ENCODE data around the gene NFATC2.
A peak's percentile ranks its signal among the peaks of the same experiment; 100 is the strongest.

The NFATC2 gene

DNA sequence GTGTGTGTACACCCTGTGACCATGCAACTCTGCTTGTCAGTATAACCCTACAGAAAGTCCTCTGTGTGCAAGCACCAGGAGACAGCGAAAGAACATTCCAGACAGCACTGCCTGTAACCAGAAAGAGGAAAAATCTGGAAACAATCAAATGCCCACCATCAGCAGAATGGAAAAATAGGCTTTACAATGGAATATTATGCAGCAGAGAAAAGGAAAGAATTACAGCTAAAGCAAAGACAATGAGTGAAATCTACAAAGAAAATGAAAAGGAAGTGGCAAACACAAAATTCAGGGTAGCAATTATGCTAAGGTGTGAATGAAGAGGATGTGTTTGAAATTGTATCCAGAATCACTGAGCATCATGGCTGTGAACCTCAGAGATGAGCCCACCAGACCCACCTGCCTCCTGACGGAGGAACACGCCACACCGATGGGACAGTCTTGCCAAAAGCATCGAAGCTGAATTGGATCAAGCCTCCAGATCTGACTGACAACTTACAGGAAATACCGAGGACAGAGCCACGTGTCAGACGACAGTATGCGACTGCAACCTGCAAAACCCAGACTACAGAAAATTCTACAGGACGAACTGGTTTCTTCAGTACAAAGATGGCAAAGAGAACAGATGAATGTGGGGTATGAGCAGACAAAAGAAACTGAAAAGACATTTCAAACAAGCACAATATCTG is 133.2 kb downstream of the NFATC2 start:
- Mint-ChIP-seq H3K4me1 (ENCODE audit: low read depth) (peaks cover 68% of the 10 kb centered on the region), H3K27ac (peak overlapping the region; percentile 55), H3K9me3 (peaks cover 8% of the 10 kb centered on the region), H3K27me3 (ENCODE audit: low read depth) (no peaks in the 10 kb centered on the region), H3K36me3 (ENCODE audit: low read depth) (peaks cover 61% of the 10 kb centered on the region), H3K4me3 (peak overlapping the region; percentile 18)

GRCh38 chr20:51404297-51405060 is 138.0 kb downstream of the NFATC2 start:
- Mint-ChIP-seq H3K4me1 (ENCODE audit: low read depth) (peaks cover 85% of the 10 kb centered on the region), H3K27me3 (ENCODE audit: low read depth) (no peaks in the 10 kb centered on the region), H3K4me3 (peak overlapping the region; percentile 36), H3K27ac (peak overlapping the region; percentile 100), H3K9me3 (peaks cover 6% of the 10 kb centered on the region), H3K36me3 (ENCODE audit: low read depth) (peaks cover 77% of the 10 kb centered on the region)

DNA sequence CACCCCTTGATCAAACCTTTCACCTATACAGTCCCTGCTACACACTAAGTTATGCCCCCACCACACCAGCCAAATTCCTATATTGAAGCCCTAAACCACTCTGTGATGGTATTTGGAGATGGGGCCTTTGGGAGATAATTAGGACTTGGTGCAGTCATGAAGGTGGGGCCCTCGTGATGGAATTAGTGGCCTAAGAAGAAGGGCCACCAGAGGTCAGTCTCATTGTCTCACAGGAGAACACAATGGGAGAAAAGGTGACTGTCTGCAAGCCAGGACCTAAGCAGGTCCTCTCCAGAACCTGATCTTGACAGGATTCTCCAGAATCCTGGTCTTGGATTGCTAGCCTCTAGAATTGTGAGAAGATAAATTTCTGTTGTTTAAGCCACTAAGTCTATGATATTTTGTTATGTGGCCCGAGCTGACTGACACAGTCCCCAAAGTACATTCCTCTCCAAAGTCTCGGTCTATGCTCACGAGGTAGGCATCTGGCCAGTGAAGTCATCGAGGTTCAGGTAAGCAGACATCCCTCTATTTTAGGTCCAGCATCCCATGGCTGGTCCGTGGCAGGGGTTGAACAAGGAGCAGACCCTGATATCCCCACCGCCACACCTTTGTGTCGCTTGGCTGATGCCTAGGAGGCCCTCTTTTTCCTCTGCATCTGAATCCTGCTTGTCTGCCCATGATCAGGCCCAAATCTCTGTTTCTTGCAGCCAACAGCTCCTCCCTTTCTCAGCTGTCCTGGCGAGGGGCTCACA is 138.9 kb downstream of the NFATC2 start:
- peaks cover 76% of the 10 kb centered on the region for H3K36me3 Mint-ChIP-seq (ENCODE audit: low read depth)
- peaks cover 85% of the 10 kb centered on the region for H3K4me1 Mint-ChIP-seq (ENCODE audit: low read depth)
- H3K27ac Mint-ChIP-seq = peak overlapping the region; percentile 100
- H3K27me3 Mint-ChIP-seq (ENCODE audit: low read depth) = no peaks in the 10 kb centered on the region
- peak overlapping the region; percentile 36 for H3K4me3 Mint-ChIP-seq
- H3K9me3 Mint-ChIP-seq = no peaks in the 10 kb centered on the region

GRCh38 chr20:51402201-51402600 is 140.3 kb downstream of the NFATC2 start:
- Mint-ChIP-seq H3K9me3 (no peaks in the 10 kb centered on the region), H3K27me3 (ENCODE audit: low read depth) (no peaks in the 10 kb centered on the region), H3K27ac (peak overlapping the region; percentile 100), H3K36me3 (ENCODE audit: low read depth) (peaks cover 73% of the 10 kb centered on the region), H3K4me1 (ENCODE audit: low read depth) (peaks cover 91% of the 10 kb centered on the region), H3K4me3 (peak overlapping the region; percentile 83)

DNA sequence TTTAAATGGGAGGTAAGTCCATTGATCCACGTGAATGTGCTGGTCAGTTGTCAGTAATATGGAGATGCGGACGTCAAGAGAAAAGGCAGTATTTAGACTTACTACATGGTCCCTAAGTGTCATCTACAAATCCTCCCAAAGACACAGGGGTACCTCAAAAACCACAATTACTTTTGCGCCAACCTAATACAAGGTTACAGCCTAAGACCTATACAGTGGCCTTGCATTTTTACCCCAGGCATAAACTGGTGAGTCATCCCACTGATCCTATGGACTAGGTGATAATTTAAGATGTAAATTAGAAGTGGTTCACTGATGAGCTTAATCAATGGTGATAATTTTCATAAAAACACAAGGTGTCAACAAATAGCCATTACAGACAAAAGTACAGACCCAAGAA is 141.0 kb downstream of the NFATC2 start:
- peaks cover 89% of the 10 kb centered on the region for H3K4me1 Mint-ChIP-seq (ENCODE audit: low read depth)
- no peaks in the 10 kb centered on the region for H3K27me3 Mint-ChIP-seq (ENCODE audit: low read depth)
- H3K36me3 Mint-ChIP-seq (ENCODE audit: low read depth) = peaks cover 69% of the 10 kb centered on the region
- peak overlapping the region; percentile 100 for H3K27ac Mint-ChIP-seq
- H3K9me3 Mint-ChIP-seq = no peaks in the 10 kb centered on the region
- peak overlapping the region; percentile 83 for H3K4me3 Mint-ChIP-seq

DNA sequence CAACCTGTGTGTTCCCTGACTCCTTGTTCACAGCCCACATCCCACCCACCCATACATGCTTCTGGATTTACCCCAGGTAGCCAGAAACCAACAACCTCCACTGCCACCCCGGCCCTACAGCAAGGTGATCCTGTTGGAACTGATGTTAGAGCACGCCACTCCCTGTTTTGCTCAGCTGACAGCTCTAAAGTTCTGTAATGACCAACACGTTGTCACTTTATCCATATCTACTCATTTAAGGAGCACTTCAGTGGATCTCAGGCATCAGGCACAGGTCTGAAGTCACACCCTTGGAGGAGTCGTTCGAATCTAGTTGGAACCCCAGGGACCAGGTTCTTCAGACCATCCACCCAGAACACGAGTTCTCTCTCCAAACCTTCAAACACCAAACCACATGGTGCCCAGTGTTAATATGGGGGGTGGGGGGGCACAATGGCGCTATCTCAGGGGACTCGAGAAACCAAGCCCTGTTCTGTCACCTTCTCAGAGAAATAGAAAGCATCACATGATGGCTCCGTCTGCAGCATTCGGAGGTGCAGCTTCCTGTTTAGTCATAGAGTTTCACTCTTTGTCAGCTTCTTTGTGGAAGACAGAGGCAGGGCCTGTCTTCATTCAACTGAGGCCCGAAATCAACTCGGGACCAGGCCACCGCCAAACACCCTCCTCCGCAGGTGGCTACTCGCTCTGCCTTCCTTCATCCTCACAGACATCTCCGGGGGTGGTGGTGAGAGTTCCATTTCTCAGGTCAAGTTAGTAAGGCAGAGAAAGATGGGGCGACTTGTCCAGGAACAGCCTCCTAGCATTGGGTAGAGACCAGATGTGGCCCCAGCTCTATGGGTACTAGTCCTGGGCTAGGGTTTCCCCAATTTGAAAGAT is 142.2 kb downstream of the NFATC2 start:
- Mint-ChIP-seq H3K4me3 (peak overlapping the region; percentile 83), H3K4me1 (ENCODE audit: low read depth) (peaks cover 81% of the 10 kb centered on the region), H3K27me3 (ENCODE audit: low read depth) (no peaks in the 10 kb centered on the region), H3K9me3 (no peaks in the 10 kb centered on the region), H3K36me3 (ENCODE audit: low read depth) (peaks cover 58% of the 10 kb centered on the region), H3K27ac (peak overlapping the region; percentile 100)

DNA sequence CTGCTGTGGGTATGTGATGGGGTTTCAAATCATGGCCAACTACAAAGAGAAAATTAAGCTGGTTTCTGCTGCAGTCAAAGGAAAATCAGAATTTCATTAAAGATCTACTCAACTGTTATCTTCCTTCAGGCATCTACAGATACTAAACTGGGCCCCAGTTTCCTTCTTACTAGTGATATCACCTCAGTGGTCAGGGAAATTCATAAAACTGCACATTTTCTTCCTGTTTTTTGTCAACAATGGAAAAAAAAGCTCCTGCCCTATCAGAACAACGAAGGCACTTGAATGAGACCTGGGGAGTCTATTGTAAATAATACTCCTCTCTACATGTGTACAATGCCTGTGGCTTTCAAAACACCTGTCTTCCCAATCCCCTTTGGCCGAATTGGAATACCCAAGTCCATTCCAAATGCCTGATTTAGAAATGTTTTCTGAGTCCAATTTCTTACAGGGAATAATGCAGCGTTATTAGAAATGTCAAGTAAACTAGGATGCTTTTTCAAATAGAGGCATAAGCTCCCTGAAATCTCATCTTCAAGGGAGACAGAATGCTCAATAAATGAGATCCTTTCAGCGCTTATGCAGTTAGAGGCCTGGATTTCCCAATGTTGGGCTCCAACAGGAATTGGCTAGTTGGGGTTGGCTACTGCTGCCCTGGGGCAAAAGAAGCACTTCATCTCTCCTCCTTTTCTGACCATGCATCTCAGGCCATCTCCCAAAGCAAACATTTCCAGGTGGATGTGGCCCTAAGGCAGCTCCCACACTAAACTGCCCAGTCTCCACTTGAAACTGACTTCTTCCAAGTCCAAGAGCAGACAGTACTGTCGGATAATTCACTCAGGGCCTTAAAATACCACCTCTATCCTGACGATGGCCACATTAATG is 143.3 kb downstream of the NFATC2 start:
- peak overlapping the region; percentile 83 for H3K4me3 Mint-ChIP-seq
- no peaks in the 10 kb centered on the region for H3K27me3 Mint-ChIP-seq (ENCODE audit: low read depth)
- peak overlapping the region; percentile 100 for H3K27ac Mint-ChIP-seq
- peaks cover 80% of the 10 kb centered on the region for H3K4me1 Mint-ChIP-seq (ENCODE audit: low read depth)
- peaks cover 56% of the 10 kb centered on the region for H3K36me3 Mint-ChIP-seq (ENCODE audit: low read depth)
- H3K9me3 Mint-ChIP-seq = no peaks in the 10 kb centered on the region

DNA sequence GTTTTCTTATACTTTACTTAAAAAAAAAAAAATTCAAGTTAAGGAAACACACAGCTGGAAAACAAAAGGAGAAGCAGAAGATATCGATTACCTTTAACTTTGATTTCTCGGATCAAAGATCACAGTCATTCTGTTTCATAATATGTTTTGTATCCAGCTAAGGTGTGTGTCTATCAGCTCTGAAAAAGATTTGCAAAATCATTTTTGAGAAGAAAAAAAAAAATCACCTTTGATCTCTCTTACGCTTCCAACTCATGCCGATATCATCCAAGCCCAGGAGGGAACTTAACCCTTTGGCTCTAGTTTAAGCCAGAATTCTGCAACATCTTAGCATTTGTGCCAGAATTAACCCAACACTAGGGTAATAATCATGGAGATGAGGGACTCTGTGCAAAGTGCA is 144.0 kb downstream of the NFATC2 start:
- Mint-ChIP-seq H3K36me3 (ENCODE audit: low read depth) (peaks cover 52% of the 10 kb centered on the region), H3K4me3 (peak overlapping the region; percentile 83), H3K27me3 (ENCODE audit: low read depth) (no peaks in the 10 kb centered on the region), H3K27ac (peak overlapping the region; percentile 100), H3K9me3 (no peaks in the 10 kb centered on the region), H3K4me1 (ENCODE audit: low read depth) (peaks cover 74% of the 10 kb centered on the region)

- Mint-ChIP-seq H3K36me3 (ENCODE audit: low read depth) (peaks cover 49% of the 10 kb centered on the region), H3K4me1 (ENCODE audit: low read depth) (peaks cover 70% of the 10 kb centered on the region), H3K27ac (peak overlapping the region; percentile 20), H3K4me3 (no peak overlapping the region), H3K9me3 (no peaks in the 10 kb centered on the region), H3K27me3 (ENCODE audit: low read depth) (no peaks in the 10 kb centered on the region)
Observed at GRCh38 chr20:51398083-51398482, 144.4 kb downstream of the NFATC2 start.

GRCh38 chr20:51397137-51397536 is 145.4 kb downstream of the NFATC2 start:
- Mint-ChIP-seq H3K36me3 (ENCODE audit: low read depth) (peaks cover 51% of the 10 kb centered on the region), H3K27ac (peak overlapping the region; percentile 34), H3K27me3 (ENCODE audit: low read depth) (no peaks in the 10 kb centered on the region), H3K9me3 (no peaks in the 10 kb centered on the region), H3K4me3 (no peak overlapping the region), H3K4me1 (ENCODE audit: low read depth) (peaks cover 68% of the 10 kb centered on the region)

DNA sequence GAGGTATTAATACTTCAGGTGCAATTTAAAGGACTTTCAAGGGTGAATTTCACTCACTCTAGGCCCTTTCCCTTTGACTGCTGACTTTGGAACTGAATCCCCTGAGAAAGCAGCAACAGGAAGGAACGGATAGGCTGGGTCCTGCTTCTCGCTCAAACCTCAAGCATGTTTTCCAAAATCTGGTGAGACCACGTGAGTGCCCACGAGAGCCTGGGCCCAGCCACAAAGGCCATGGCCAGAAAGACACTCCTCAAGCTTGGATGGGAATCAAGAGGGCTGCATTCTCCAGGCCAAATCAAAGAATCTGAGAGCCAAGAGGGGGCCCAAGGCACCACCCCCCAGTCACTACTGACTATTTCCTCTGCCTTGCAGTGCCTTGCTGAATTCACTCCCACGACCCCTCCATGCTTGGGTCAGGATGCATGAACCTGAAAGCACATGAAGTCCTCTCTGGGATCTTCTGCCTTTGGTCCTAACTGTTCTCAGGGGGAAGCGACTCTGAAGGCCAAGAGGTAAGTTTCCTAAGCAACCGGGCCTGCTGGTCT is 146.1 kb downstream of the NFATC2 start:
- peaks cover 54% of the 10 kb centered on the region for H3K36me3 Mint-ChIP-seq (ENCODE audit: low read depth)
- H3K27ac Mint-ChIP-seq = no peak overlapping the region
- H3K9me3 Mint-ChIP-seq = no peaks in the 10 kb centered on the region
- H3K4me3 Mint-ChIP-seq = no peak overlapping the region
- no peaks in the 10 kb centered on the region for H3K27me3 Mint-ChIP-seq (ENCODE audit: low read depth)
- H3K4me1 Mint-ChIP-seq (ENCODE audit: low read depth) = peaks cover 64% of the 10 kb centered on the region

DNA sequence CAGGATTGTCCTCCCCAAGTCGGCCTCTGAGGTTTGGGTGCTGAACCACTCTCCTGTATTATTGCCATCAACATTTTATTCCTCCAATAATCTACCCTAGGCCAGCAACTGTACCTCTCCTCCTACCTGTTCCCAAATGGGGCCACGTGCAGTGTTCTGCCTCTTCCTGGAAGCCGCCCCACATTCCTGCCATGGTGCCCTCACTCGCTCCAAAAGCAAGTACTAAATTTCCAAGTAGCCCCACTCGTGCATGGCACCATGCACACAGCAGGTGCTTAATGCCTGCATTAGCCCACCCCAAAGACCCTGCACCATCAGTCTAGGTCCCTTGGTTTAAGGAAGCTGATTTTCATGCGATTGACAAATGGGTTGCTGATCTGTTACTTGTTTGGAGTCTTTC is 147.8 kb downstream of the NFATC2 start:
- Mint-ChIP-seq H3K36me3 (ENCODE audit: low read depth) (peaks cover 59% of the 10 kb centered on the region), H3K9me3 (no peaks in the 10 kb centered on the region), H3K4me1 (ENCODE audit: low read depth) (peaks cover 59% of the 10 kb centered on the region), H3K27me3 (ENCODE audit: low read depth) (no peaks in the 10 kb centered on the region), H3K4me3 (no peak overlapping the region), H3K27ac (peak overlapping the region; percentile 24)

GRCh38 chr20:51393571-51393970 is 148.9 kb downstream of the NFATC2 start:
- Mint-ChIP-seq H3K4me1 (ENCODE audit: low read depth) (peaks cover 58% of the 10 kb centered on the region), H3K36me3 (ENCODE audit: low read depth) (peaks cover 55% of the 10 kb centered on the region), H3K9me3 (no peaks in the 10 kb centered on the region), H3K4me3 (no peak overlapping the region), H3K27me3 (ENCODE audit: low read depth) (no peaks in the 10 kb centered on the region), H3K27ac (no peak overlapping the region)
